A549 (cell line): ENCODE results near the gene EPS15. TPM values are rescaled to one million over a fixed set of nuclear protein-coding genes. Genes with fewer than 3 reads are reported as not detected.
A peak's percentile ranks its signal among the peaks of the same experiment; 100 is the strongest.

Experiments
- ATAC-seq, 2 experiments: fragments of 200-7000 bp in 1 of 2; fragments of >200 bp in 1 of 2; cut with Nextera tagmentation in 1 of 2; cut with Tn5 transposase in 1 of 2; 3 replicates each; pipeline versions ENCODE4 v1.8.0 to v1.9.1; 2018 to 2020; ENCODE audit warnings: mild to moderate bottlenecking in 1 of 2, moderate library complexity in 1 of 2
- CTCF ChIA-PET: fragments of 300-600 bp; sonication (Branson Sonifier 250); formaldehyde crosslinking; extraction: SDS; loops from one replicate; lab custom pipeline; 2021; ENCODE audit warnings: antibody characterized with exemption, inconsistent platforms; lab: Yijun Ruan, JAX
- POLR2A ChIA-PET: fragments of 350-600 bp; formaldehyde crosslinking; extraction: SDS; loops from one replicate; lab custom pipeline; 2021; ENCODE audit warnings: antibody characterized with exemption, inconsistent platforms; lab: Yijun Ruan, JAX
- DNase-seq, 2 experiments: peaks; one replicate each; pipeline versions ENCODE4 v3.0.0 to v3.0.0-alpha.2; 2011 to 2016; ENCODE audit warnings: low read depth in 1 of 2, low spot score in 1 of 2
- FAIRE-seq: peaks from 2 replicates; lab custom pipeline; 2011; peaks lifted over from hg19 to GRCh38; lab: Jason Lieb, UNC
- H3K27ac ChIP-seq, 2 experiments: fragments of >200 bp; sonication (Bioruptor Twin); formaldehyde crosslinking; 3 replicates each; pipeline ENCODE4 v1.5.1; 2016 to 2017
- H3K4me1 ChIP-seq: fragments of >200 bp; sonication (Bioruptor Twin); formaldehyde crosslinking; 3 replicates; pipeline ENCODE4 v1.6.1; 2016
- H3K4me2 ChIP-seq: fragments of >200 bp; sonication (Bioruptor Twin); formaldehyde crosslinking; 3 replicates; pipeline ENCODE4 v1.6.1; 2016
- H3K4me3 ChIP-seq: fragments of >200 bp; sonication (Bioruptor Twin); formaldehyde crosslinking; 3 replicates; pipeline ENCODE4 v1.5.1; 2016
- H3K9me3 ChIP-seq: fragments of >200 bp; sonication (Bioruptor Twin); formaldehyde crosslinking; 3 replicates; pipeline ENCODE4 v1.6.1; 2016
- CHD2 ChIP-seq: fragments of 150-350 bp; IDR thresholded peaks from 2 replicates; pipeline ENCODE4 v1.6.1; 2014; ENCODE audit warnings: low read length; ENCODE audit not compliant: partially characterized antibody
- EHF ChIP-seq: fragments of 250-450 bp; sonication (Bioruptor Pico); IDR thresholded peaks from 2 replicates; pipeline ENCODE4 v1.5.0; 2020; ENCODE audit warnings: mild to moderate bottlenecking
- ESRRA ChIP-seq: fragments of 150-350 bp; IDR thresholded peaks from 2 replicates; pipeline ENCODE4 v1.6.1; 2014; ENCODE audit warnings: mild to moderate bottlenecking, low read length, borderline replicate concordance
- FOXS1 ChIP-seq: fragments of 250-450 bp; sonication (Bioruptor Pico); IDR thresholded peaks from 2 replicates; pipeline ENCODE4 v1.5.0; 2020; ENCODE audit warnings: mild to moderate bottlenecking, moderate library complexity
- GATA3 ChIP-seq: IDR thresholded peaks from 2 replicates; pipeline ENCODE4 v1.6.1; 2012; ENCODE audit warnings: borderline replicate concordance
- HDAC2 ChIP-seq: fragments of 200-600 bp; sonication (generic); IDR thresholded peaks from 2 replicates; pipeline ENCODE4 v1.6.1; 2016
- HOXB13 ChIP-seq: fragments of 250-450 bp; sonication (Bioruptor Pico); IDR thresholded peaks from 2 replicates; pipeline ENCODE4 v1.5.0; 2020; ENCODE audit warnings: low read depth, mild to moderate bottlenecking, moderate library complexity
- JUNB ChIP-seq: fragments of >200 bp; sonication (Bioruptor Twin); formaldehyde crosslinking; IDR thresholded peaks from 2 replicates; pipeline ENCODE4 v1.6.1; 2016
- KDM1A ChIP-seq: fragments of 200-600 bp; sonication (generic); IDR thresholded peaks from 2 replicates; pipeline ENCODE4 v1.6.1; 2016; ENCODE audit warnings: low read depth, mild to moderate bottlenecking
- KDM5A ChIP-seq: fragments of 200-600 bp; sonication (generic); IDR thresholded peaks from 2 replicates; pipeline ENCODE4 v1.6.1; 2016; ENCODE audit warnings: antibody characterized with exemption, mild to moderate bottlenecking
- MAZ ChIP-seq: fragments of 150-350 bp; IDR thresholded peaks from 2 replicates; pipeline ENCODE4 v1.6.1; 2014; ENCODE audit warnings: antibody characterized with exemption, low read depth, low read length, borderline replicate concordance
- MYC ChIP-seq: IDR thresholded peaks from 2 replicates; pipeline ENCODE4 v1.6.1; 2012; ENCODE audit warnings: mild to moderate bottlenecking, inconsistent platforms, low read length, improper control_type of control experiment, borderline replicate concordance
- NFE2L2 ChIP-seq: fragments of 150-350 bp; conservative IDR thresholded peaks from 2 replicates; pipeline ENCODE4 v1.6.1; 2014; ENCODE audit warnings: low read length
- RARB ChIP-seq: fragments of 250-450 bp; sonication (Bioruptor Pico); IDR thresholded peaks from 2 replicates; pipeline ENCODE4 v1.8.0; 2021; ENCODE audit warnings: mild to moderate bottlenecking, moderate library complexity
- RNF2 ChIP-seq: fragments of 200-600 bp; sonication (generic); IDR thresholded peaks from 2 replicates; pipeline ENCODE4 v1.6.1; 2016; ENCODE audit warnings: low read depth, mild to moderate bottlenecking, antibody characterized with exemption, moderate library complexity, borderline replicate concordance
- TP53 ChIP-seq: fragments of 250-450 bp; sonication (Bioruptor Pico); IDR thresholded peaks from 2 replicates; pipeline ENCODE4 v1.5.0; 2021; ENCODE audit warnings: mild to moderate bottlenecking, moderate library complexity
- ZFP36 ChIP-seq: fragments of 450-650 bp; IDR thresholded peaks from 2 replicates; pipeline ENCODE4 v1.6.1; 2014; ENCODE audit warnings: borderline replicate concordance; ENCODE audit not compliant: partially characterized antibody
- WGBS: methylation state at CpG from one replicate; pipeline ENCODE4 v1.1.6; 2017; ENCODE audit errors: missing lambda C conversion rate; 5-methylcytosine and 5-hydroxymethylcytosine counted together
- polyA plus RNA-seq, 4 experiments: library from polyadenylated mRNA; depleted of rRNA in 3 of 4; stranded (reverse); fragments of >200 nt; fragmentation: RNase III in 1 of 4; extraction: RNeasy Plus Mini Kit Qiagen cat#74134 plus additional on column Dnase treatment in 1 of 4; gene quantifications; 2 replicates in 3 of 4; 3 replicates in 1 of 4; pipeline ENCODE4 v1.2.3, GENCODE V29; 2011 to 2017
- TF ChIP-seq, protein P1 (sequence below): IDR thresholded peaks from 2 replicates; pipeline ENCODE4 v1.6.1; 2012
- TF ChIP-seq, protein P2 (sequence below): fragments of >200 bp; sonication (Bioruptor Twin); formaldehyde crosslinking; IDR thresholded peaks from 3 replicates; pipeline ENCODE4 v1.6.1; 2016
- TF ChIP-seq, protein P3 (sequence below): fragments of >200 bp; sonication (Bioruptor Twin); formaldehyde crosslinking; IDR thresholded peaks from 3 replicates; pipeline ENCODE4 v1.5.1; 2016
- TF ChIP-seq, protein P4 (sequence below): IDR thresholded peaks from 2 replicates; pipeline ENCODE4 v1.6.1; 2012; ENCODE audit warnings: low read depth, borderline replicate concordance
- TF ChIP-seq, protein P5 (sequence below): fragments of >200 bp; sonication (Bioruptor Twin); formaldehyde crosslinking; IDR thresholded peaks from 2 replicates; pipeline ENCODE4 v1.6.1; 2016

Gene EPS15
- polyA plus RNA-seq, 2 of the 4 experiments (the other 2 are of a cell fraction): 10.9 to 35.4 TPM

DNA sequence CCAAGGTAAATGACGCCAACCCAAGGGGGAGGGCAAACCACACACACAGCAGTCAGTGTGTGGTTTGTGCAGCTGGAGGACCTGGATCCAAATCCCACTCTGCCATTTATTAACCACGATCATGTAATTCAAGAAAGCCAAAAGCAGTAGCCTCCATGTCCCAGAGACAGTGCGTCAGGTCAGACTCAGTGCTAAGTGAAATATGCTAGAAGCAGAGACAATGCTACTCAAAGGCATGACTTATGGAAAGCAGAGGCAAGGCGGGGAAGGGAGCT is 202.3 kb downstream of the EPS15 start (continued):
- no peak for TF ChIP-seq GATA3
- TF ChIP-seq, protein P1, sequence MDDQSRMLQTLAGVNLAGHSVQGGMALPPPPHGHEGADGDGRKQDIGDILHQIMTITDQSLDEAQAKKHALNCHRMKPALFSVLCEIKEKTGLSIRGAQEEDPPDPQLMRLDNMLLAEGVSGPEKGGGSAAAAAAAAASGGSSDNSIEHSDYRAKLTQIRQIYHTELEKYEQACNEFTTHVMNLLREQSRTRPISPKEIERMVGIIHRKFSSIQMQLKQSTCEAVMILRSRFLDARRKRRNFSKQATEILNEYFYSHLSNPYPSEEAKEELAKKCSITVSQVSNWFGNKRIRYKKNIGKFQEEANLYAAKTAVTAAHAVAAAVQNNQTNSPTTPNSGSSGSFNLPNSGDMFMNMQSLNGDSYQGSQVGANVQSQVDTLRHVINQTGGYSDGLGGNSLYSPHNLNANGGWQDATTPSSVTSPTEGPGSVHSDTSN: no peak
- no peak for TF ChIP-seq EHF (CRISPR knock-in tag)
- TF ChIP-seq, protein P2, sequence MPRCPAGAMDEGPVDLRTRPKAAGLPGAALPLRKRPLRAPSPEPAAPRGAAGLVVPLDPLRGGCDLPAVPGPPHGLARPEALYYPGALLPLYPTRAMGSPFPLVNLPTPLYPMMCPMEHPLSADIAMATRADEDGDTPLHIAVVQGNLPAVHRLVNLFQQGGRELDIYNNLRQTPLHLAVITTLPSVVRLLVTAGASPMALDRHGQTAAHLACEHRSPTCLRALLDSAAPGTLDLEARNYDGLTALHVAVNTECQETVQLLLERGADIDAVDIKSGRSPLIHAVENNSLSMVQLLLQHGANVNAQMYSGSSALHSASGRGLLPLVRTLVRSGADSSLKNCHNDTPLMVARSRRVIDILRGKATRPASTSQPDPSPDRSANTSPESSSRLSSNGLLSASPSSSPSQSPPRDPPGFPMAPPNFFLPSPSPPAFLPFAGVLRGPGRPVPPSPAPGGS: no peak
- TF ChIP-seq RNF2: no peak
- no peak for TF ChIP-seq HOXB13
- TF ChIP-seq, all 56 proteins: peak for 0

DNA sequence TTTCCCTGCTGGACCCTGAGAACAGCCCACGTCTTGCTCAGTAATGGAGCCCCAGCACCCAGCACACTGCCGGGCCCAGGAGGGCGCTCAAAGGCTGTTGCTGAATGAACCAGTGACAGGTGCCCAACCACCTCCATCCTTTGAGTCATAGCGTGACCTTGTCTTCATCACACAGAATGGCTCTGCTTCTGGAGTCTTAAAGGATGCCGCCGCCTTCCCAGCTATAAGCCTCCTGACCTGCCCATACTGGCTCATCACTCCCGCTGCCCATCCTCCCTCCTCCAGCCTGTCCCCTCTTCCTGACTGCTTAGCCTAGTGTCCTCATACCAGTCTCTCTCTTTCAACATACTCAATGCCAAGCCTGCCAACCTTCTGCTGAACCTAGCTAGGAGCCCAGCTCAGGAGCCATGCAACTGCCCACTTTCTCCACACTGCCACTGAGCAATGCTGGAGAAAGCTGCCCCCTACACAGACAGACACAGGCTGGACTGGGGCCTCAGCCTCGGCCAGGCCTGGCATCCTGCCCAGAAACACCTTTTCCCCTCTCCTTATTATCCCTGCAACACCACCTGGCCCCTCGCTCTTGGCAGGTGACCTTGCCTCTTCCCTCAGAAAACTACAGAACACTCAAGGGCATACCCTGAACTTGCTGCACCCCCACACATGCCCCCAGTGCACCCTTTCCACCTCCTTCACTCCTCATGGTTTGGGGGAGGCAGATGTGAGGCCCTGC is 202.8 kb downstream of the EPS15 start:
- no peak for FAIRE-seq
- no peak for ATAC-seq
- peaks cover 31% of the 10 kb centered on the region for H3K4me1 ChIP-seq
- no peak for DNase-seq
- H3K4me3 ChIP-seq: no peak overlapping the region
- 90% methylated on average over 9 of the region's 9 CpGs for WGBS
- peak overlapping the region in 1 of 2 experiments; percentile 87; a peak in 2 of 6 replicates for H3K27ac ChIP-seq
- no peak overlapping the region for H3K4me2 ChIP-seq
- CTCF ChIA-PET: interaction anchor here (1.5 kb wide), 1 partner anchor 20 kb away, joined by 3 read pairs; no protein-coding TSS in a partner anchor
- no peaks in the 10 kb centered on the region for H3K9me3 ChIP-seq
- POLR2A ChIA-PET: no interaction called here
- TF ChIP-seq CHD2: no peak
- no peak for TF ChIP-seq KDM5A
- TF ChIP-seq RARB (CRISPR knock-in tag): no peak
- no peak for TF ChIP-seq NFE2L2
- no peak for TF ChIP-seq MAZ
- TF ChIP-seq ESRRA: no peak
- no peak for TF ChIP-seq FOXS1

DNA sequence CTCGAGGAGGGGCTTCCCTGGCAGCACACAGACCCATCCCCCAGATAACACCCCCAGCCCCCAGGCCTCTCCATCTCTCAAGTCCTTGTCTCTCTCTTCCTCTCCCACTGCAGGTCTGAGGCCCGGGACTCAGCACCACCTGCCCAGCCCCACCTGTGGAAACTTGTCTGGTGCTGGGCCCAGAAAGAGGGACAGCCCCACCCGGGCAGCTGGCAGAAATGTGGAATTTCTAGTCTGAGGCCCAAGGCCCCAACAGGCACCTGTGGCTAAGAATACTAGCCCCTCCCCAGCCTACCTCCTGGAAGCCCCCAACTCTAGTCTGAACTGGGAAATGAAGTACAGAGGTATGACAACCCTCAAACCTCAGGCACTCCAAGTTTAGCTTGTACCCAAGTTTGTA is 204.1 kb downstream of the EPS15 start:
- 75% methylated on average over 2 of the region's 3 CpGs for WGBS
- no peak for TF ChIP-seq HDAC2
- TF ChIP-seq FOXS1: no peak
- no peak for TF ChIP-seq KDM1A
- no peak for TF ChIP-seq RNF2
- TF ChIP-seq, protein P3, sequence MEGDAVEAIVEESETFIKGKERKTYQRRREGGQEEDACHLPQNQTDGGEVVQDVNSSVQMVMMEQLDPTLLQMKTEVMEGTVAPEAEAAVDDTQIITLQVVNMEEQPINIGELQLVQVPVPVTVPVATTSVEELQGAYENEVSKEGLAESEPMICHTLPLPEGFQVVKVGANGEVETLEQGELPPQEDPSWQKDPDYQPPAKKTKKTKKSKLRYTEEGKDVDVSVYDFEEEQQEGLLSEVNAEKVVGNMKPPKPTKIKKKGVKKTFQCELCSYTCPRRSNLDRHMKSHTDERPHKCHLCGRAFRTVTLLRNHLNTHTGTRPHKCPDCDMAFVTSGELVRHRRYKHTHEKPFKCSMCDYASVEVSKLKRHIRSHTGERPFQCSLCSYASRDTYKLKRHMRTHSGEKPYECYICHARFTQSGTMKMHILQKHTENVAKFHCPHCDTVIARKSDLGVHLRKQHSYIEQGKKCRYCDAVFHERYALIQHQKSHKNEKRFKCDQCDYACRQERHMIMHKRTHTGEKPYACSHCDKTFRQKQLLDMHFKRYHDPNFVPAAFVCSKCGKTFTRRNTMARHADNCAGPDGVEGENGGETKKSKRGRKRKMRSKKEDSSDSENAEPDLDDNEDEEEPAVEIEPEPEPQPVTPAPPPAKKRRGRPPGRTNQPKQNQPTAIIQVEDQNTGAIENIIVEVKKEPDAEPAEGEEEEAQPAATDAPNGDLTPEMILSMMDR: no peak
- TF ChIP-seq, protein P4, sequence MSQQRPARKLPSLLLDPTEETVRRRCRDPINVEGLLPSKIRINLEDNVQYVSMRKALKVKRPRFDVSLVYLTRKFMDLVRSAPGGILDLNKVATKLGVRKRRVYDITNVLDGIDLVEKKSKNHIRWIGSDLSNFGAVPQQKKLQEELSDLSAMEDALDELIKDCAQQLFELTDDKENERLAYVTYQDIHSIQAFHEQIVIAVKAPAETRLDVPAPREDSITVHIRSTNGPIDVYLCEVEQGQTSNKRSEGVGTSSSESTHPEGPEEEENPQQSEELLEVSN: no peak
- TF ChIP-seq, protein P5, sequence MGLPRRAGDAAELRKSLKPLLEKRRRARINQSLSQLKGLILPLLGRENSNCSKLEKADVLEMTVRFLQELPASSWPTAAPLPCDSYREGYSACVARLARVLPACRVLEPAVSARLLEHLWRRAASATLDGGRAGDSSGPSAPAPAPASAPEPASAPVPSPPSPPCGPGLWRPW: no peak
- TF ChIP-seq JUNB: no peak
- TF ChIP-seq TP53 (CRISPR knock-in tag): no peak
- TF ChIP-seq MYC: no peak
- no peak for TF ChIP-seq ZFP36
- peaks cover 31% of the 10 kb centered on the region for H3K4me1 ChIP-seq
- peak overlapping the region; percentile 61; the same call in 2 of the 3 replicates for H3K4me2 ChIP-seq
- H3K9me3 ChIP-seq: no peaks in the 10 kb centered on the region
- H3K4me3 ChIP-seq: no peak overlapping the region
- no peak for DNase-seq
- CTCF ChIA-PET: no interaction called here
- no peak for FAIRE-seq
- POLR2A ChIA-PET: interaction anchor here (0.6 kb wide), 1 partner anchor 340 kb away, joined by 3 read pairs; no protein-coding TSS in a partner anchor
- peak overlapping the region; percentile 81 to 87 for H3K27ac ChIP-seq
- ATAC-seq: no peak
